Mucosa of descending colon (tissue), 3 donors: ENCODE measurements around the gene GAL. TPM values are rescaled to one million over a fixed set of nuclear protein-coding genes. Genes with fewer than 3 reads are reported as not detected.

ENCODE experiments used
- ATAC-seq: fragments of 200-7000 bp; cut with Tn5 transposase; one replicate; pipeline ENCODE4 v1.9.1; 2020; ENCODE audit warnings: mild to moderate bottlenecking, moderate library complexity
- DNase-seq, 3 donors: peaks; one replicate each; pipeline ENCODE4 v3.0.0-alpha.2; 2020
- H3K36me3 ChIP-seq: fragments of 200-600 bp; one replicate; pipeline ENCODE4 v1.8.0; 2021; ENCODE audit warnings: low read depth, mild to moderate bottlenecking
- H3K4me1 ChIP-seq: fragments of 200-600 bp; one replicate; pipeline ENCODE4 v1.8.0; 2021; ENCODE audit warnings: low read depth, mild to moderate bottlenecking
- H3K4me3 ChIP-seq: fragments of 200-600 bp; one replicate; pipeline ENCODE4 v1.8.0; 2021; ENCODE audit warnings: mild to moderate bottlenecking
- H3K9me3 ChIP-seq: fragments of 200-600 bp; one replicate; pipeline ENCODE4 v1.8.0; 2021; ENCODE audit warnings: mild to moderate bottlenecking
- CTCF ChIP-seq: fragments of 200-600 bp; IDR thresholded peaks from one replicate; pipeline ENCODE4 v1.8.0; 2022; ENCODE audit warnings: antibody characterized with exemption, mild to moderate bottlenecking
- intact Hi-C, 2 donors: fragments of 100-400 bp; cut with DNase I in 1 of 2; cut with micrococcal nuclease in 1 of 2; formaldehyde crosslinking; loops; one replicate each; pipeline versions ENCODE4 v1.11.0 to v1.11.1; 2022; cut with DNase I, micrococcal nuclease
- total RNA-seq, 3 donors: library from RNA; stranded (reverse); fragmentation: NEBNext Ultra II Directional in 2 of 3; extraction: Animal tissue kit (Norgen Biotek cat#: 25700) in 2 of 3; gene quantifications; one replicate each; pipeline versions ENCODE4 v1.2.1 to v1.2.4, GENCODE V29; 2021 to 2023
- donor health status: DM: no; HTN: no; CAD: no; lungs with moderate emphysema.
- donor health status: DM: no; HTN: no; CAD: no.
- donor health status: DM: no; HTN: yes; CAD: no.

Gene GAL
- total RNA-seq, 3 donors from 2014 or later: 1.5 to 8.4 (median 2.4) TPM

DNA sequence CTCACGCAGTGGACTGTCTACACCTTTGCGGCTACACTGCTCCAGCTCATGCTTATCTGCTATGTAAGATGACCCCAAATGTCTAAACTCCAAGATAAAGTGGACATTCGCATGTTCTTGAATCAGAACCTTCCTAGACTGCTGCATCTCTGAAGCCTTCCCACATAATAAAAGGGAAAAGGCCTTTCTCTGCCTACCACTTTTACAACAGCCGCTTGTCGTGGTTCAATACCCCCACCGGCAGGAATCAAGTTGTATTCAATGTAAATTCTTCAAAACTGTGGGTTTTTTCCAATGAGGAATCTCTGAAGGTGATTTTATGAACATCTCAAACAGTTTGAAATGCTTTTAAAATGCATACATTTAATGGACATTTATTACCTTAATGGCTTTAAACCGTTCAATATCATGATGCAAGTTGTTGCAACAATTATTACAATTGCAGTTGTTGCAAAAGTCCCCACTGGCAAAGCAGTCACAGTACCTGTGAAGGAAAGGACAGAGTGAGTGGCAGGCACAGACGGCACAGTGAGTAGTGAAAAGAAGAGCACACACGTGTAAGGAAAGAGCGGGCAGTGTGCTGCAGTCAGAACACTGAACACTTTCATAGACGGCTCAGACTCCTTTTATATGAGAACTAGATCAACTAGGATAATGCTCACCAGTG lies 31.2 kb downstream of the GAL start:
- intact Hi-C loops: no loop called here
- Histone ChIP-seq H3K9me3 (no peaks in the 10 kb centered on the region), H3K4me1 (no peaks in the 10 kb centered on the region), H3K36me3 (no peaks in the 10 kb centered on the region), H3K4me3 (no peak overlapping the region)
- ATAC-seq (no peak), DNase-seq (no peak)
- no peak for TF ChIP-seq CTCF

DNA sequence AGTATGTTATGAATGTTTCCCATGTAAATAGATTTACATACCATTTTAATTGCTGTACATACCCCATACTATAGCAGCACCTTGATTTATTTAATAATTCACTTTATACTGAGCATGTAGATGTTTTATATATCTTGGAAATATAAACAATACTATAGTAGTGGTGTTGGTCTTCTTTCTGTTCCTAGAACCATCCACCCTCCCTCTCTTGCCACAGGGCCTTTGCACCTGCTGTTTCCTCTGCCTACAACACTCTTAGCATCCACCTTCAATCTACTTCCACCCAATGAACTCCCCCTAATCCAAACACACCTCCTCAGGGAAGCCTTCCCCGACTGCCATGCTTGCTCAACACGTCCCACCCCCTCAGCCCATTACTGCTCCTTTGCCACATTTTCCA lies 36.7 kb downstream of the GAL start:
- no peaks in the 10 kb centered on the region for H3K4me1 ChIP-seq
- no peaks in the 10 kb centered on the region for H3K36me3 ChIP-seq
- ATAC-seq: no peak
- intact Hi-C loops: no loop called here
- H3K4me3 ChIP-seq: no peak overlapping the region
- DNase-seq: no peak
- TF ChIP-seq CTCF: no peak
- no peaks in the 10 kb centered on the region for H3K9me3 ChIP-seq

DNA sequence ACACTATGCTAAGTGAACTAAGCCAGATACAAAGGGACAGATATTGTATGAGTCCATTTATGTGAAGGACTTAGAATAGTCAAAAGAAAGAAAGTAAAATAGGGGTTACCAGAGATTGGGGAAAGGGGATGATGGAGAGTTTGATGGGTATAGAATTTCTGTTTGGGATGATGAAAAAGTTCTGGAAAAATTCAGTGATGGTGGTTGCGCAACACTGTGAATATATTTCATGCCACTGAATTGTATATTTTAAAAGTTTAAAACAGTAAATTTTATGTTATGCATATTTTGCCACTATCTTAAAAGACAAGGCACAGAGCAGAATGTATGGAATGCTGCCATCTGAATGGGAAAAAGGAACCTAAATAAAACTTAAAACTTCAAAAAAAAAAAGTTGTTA lies 37.8 kb downstream of the GAL start:
- Histone ChIP-seq H3K4me3 (no peak overlapping the region), H3K4me1 (no peaks in the 10 kb centered on the region), H3K36me3 (no peaks in the 10 kb centered on the region), H3K9me3 (no peaks in the 10 kb centered on the region)
- ATAC-seq: no peak
- intact Hi-C loops: no loop called here
- DNase-seq: no peak
- TF ChIP-seq CTCF: no peak

DNA sequence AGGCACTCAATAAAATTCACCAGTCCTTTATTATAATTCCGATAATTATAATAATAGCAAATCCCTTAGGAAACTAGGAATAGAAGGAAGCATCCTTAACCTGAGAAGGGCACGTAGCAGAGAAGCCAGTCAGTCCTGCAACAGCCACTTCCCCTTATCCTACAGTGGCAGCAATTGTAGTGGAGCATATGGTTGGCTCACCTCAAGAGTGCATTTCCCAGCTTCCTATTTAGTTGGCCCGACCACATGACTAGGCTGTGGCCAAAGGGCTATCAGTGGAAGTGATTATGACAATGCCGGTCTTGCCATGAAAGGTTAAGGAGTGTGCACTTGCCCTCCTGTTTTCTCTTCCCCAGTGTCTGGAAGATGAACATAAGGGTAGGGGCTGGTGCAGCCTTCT lies 39.9 kb downstream of the GAL start:
- no peak for TF ChIP-seq CTCF
- Histone ChIP-seq H3K4me1 (no peaks in the 10 kb centered on the region), H3K4me3 (no peak overlapping the region), H3K36me3 (no peaks in the 10 kb centered on the region), H3K9me3 (no peaks in the 10 kb centered on the region)
- DNase-seq: no peak
- intact Hi-C loops: no loop called here
- ATAC-seq: no peak

DNA sequence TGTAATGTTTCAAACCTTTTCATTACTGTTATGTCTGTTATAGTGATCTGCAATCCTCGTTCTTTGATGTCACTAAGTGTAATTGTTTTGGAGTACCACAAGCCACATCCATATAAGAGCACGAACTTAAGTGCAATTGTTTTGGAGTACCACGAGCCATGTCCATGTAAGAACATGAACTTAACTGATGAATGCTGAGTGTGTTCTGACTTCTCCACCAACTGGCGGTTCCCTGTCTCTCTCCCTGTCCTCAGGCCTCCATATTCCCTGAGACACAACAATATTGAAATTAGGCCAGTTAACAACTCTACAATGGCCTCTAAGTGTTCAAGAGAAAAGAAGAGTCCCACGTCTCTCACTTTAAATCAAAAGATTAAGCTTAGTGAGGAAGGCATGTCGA lies 43.4 kb downstream of the GAL start:
- intact Hi-C loops: no loop called here
- no peak for ATAC-seq
- Histone ChIP-seq H3K4me3 (no peak overlapping the region), H3K36me3 (no peaks in the 10 kb centered on the region), H3K9me3 (no peaks in the 10 kb centered on the region), H3K4me1 (no peaks in the 10 kb centered on the region)
- no peak for DNase-seq
- TF ChIP-seq CTCF: no peak

DNA sequence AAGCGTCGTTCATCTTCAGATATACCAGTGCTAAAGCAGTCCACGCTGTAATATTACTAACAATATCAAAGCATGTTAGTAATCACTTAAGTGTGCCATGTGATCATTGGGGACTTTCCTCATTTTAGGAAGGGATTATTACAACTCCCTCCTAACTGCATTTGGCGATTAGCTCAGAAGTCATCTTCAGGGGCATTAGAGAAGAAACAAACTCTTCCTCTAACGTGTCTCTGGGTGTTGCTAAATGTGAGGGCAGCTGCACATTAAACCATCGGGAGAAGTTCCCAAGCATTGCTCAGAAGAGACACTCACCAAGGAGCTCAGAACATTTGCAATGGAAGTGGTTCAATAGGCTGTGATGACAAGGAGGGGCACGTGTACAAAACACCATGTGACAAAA lies 49.8 kb downstream of the GAL start:
- TF ChIP-seq CTCF: no peak
- Histone ChIP-seq H3K9me3 (no peaks in the 10 kb centered on the region), H3K4me3 (no peak overlapping the region), H3K4me1 (no peaks in the 10 kb centered on the region), H3K36me3 (no peaks in the 10 kb centered on the region)
- ATAC-seq: no peak
- intact Hi-C loops: no loop called here
- no peak for DNase-seq
